K562 (cell line): ENCODE data around the gene PTPN9. TPM values are rescaled to one million over a fixed set of nuclear protein-coding genes. Genes with fewer than 3 reads are reported as not detected.

Source experiments
- ASH1L ChIP-seq: fragments of 450-650 bp; IDR thresholded peaks from 2 replicates; pipeline ENCODE4 v1.6.1; 2018; ENCODE audit warnings: borderline replicate concordance, mild to moderate bottlenecking, low read depth; ENCODE audit not compliant: partially characterized antibody
- CEBPZ ChIP-seq: fragments of 150-350 bp; IDR thresholded peaks from 2 replicates; pipeline ENCODE4 v1.6.1; 2014; ENCODE audit warnings: low read depth, mild to moderate bottlenecking, low read length, borderline replicate concordance
- CREB1 ChIP-seq, 2 experiments: sonication (generic) in 1 of 2; formaldehyde crosslinking in 1 of 2; IDR thresholded peaks; 2 replicates each; pipeline versions ENCODE4 v1.6.1 to v1.8.0; 2012 to 2022; ENCODE audit warnings: inconsistent platforms in 1 of 2, mild to moderate bottlenecking in 1 of 2, missing genetic modification reagents in 1 of 2, moderate library complexity in 1 of 2
- MLLT1 ChIP-seq, 2 experiments: fragments of 450-650 bp; IDR thresholded peaks; 2 replicates each; pipeline ENCODE4 v1.6.1; 2016
- MTA2 ChIP-seq: fragments of 450-650 bp; IDR thresholded peaks from 2 replicates; pipeline ENCODE4 v1.6.1; 2016; ENCODE audit warnings: low read depth
- NR2C2 ChIP-seq, 2 experiments: fragments of 200-800 bp in 1 of 2; sonication (Bioruptor generic) in 1 of 2; sonication (generic) in 1 of 2; formaldehyde crosslinking in 1 of 2; IDR thresholded peaks; 2 replicates each; pipeline versions ENCODE4 v1.6.1 to v1.8.0; 2016 to 2022; ENCODE audit warnings: mild to moderate bottlenecking in 1 of 2, missing compliant biosample characterization in 1 of 2, missing genetic modification characterization in 1 of 2, missing genetic modification reagents in 1 of 2
- NR3C1 ChIP-seq: sonication (generic); formaldehyde crosslinking; IDR thresholded peaks from 2 replicates; pipeline ENCODE4 v1.8.1; 2022; ENCODE audit warnings: missing genetic modification reagents
- OTX1 ChIP-seq: fragments of 450-650 bp; formaldehyde crosslinking; IDR thresholded peaks from 2 replicates; pipeline ENCODE4 v1.4.0; 2022; ENCODE audit warnings: mild to moderate bottlenecking
- POLR2G ChIP-seq: fragments of 200-400 bp; formaldehyde crosslinking; IDR thresholded peaks from 2 replicates; pipeline ENCODE4 v1.6.1; 2017; ENCODE audit warnings: low read depth, mild to moderate bottlenecking, antibody characterized with exemption, low read length, moderate library complexity
- PRDM10 ChIP-seq: fragments of 450-650 bp; IDR thresholded peaks from 2 replicates; pipeline ENCODE4 v1.6.1; 2018; ENCODE audit not compliant: partially characterized antibody
- SPI1 ChIP-seq: IDR thresholded peaks from 2 replicates; pipeline ENCODE4 v1.6.1; 2011; ENCODE audit warnings: low read depth, low read length, control low read depth, borderline replicate concordance
- WHSC1 ChIP-seq: IDR thresholded peaks from one replicate; pipeline ENCODE4 v1.6.1; 2012; ENCODE audit warnings: low read length, control low read depth, inconsistent platforms
- ZFX ChIP-seq: sonication (generic); formaldehyde crosslinking; IDR thresholded peaks from 2 replicates; pipeline ENCODE4 v1.8.0; 2022; ENCODE audit warnings: mild to moderate bottlenecking, missing genetic modification reagents, moderate library complexity
- ZNF165 ChIP-seq: fragments of 250-450 bp; sonication (Bioruptor Pico); IDR thresholded peaks from 2 replicates; pipeline ENCODE4 v1.4.0; 2020; ENCODE audit warnings: borderline replicate concordance
- ZNF445 ChIP-seq: fragments of 250-450 bp; sonication (Bioruptor Pico); IDR thresholded peaks from 2 replicates; pipeline ENCODE4 v1.4.0; 2020; ENCODE audit warnings: low read depth, mild to moderate bottlenecking, moderate library complexity
- polyA plus RNA-seq, 8 experiments: library from polyadenylated mRNA; depleted of rRNA in 4 of 8; stranded (reverse) in 5 of 8; unstranded in 3 of 8; fragments of >200 nt; fragmentation: Nextera tagmentation in 2 of 8; fragmentation: Illumina TruSeq in 1 of 8; extraction: Ambion mirVana in 2 of 8; extraction: Trizol in 1 of 8; gene quantifications; 2 replicates each; pipeline versions ENCODE4 v1.2.1 to v1.2.3, GENCODE V29; 2011 to 2014; ENCODE audit warnings: inconsistent platforms in 1 of 8, missing spikeins in 1 of 8
- total RNA-seq, 7 experiments: library from RNA; depleted of rRNA in 6 of 7; stranded (reverse); fragments of >200 nt in 6 of 7; fragmentation: Illumina TruSeq in 2 of 7; extraction: Trizol in 2 of 7; gene quantifications; 2 replicates each; pipeline versions ENCODE4 v1.2.1 to v1.2.3, GENCODE V29; 2011 to 2021; ENCODE audit warnings: low replicate concordance in 1 of 7
- TF ChIP-seq, protein P1 (sequence below): fragments of 450-650 bp; IDR thresholded peaks from 2 replicates; pipeline ENCODE4 v1.6.1; 2016

Gene PTPN9
- total and polyA plus RNA-seq, 9 of the 15 experiments (the other 6 are each of a cell fraction or from before 2014, with no cell fraction given), result 5.0 to 24.0 (median 14.2) TPM

DNA sequence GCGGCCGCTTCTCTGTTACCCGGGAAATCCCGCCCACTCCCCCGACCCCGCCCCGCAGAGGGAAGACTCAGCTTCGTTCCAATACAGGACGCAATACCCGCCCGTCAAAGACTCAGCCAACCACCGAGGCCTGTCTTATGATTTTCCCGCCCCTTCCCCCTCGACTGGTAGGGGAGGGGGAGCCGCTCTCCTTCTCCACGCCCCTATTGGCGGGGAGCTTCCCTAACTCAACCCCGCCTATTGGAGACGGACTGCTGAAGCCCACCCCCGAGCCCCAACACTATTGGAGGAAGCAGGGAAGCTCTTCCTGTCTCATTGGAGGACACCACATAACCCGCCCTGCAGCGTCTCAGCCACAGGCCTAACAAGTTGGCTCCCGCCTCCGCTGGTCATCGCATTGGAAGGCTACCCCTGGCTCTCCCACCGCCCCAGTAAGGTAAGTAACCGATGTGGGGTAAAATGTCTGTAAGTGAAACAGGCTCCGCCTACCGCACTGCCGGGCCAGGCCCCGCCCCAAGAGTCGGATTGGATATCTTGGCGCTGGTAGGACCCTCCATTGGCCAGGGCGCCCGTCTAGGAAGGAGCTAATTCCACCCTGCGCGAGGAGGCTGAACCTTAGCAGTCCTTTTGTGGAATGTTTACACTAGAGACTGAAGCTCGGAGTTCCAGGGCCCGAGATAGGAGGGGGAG lies 127.3 kb downstream of the PTPN9 start, which contains the start of gene SIN3A (continued):
- peak; percentile 30; the same call in 1 of the 2 replicates for TF ChIP-seq CREB1 (IDR thresholded peaks at IDR 0.05)
- peak; percentile 60; the same call in 1 of the 2 replicates for TF ChIP-seq CREB1 (CRISPR knock-in tag; IDR thresholded peaks at IDR 0.05)
- TF ChIP-seq MTA2, result no peak
- TF ChIP-seq ASH1L, result peak; percentile 97
- TF ChIP-seq POLR2G, result peak; percentile 17; the same call in 1 of the 2 replicates
- TF ChIP-seq MLLT1 (IDR thresholded peaks at IDR 0.05), result peak in 1 of 2 experiments; percentile 85; a peak in 1 of 4 replicates
- TF ChIP-seq, protein P1, sequence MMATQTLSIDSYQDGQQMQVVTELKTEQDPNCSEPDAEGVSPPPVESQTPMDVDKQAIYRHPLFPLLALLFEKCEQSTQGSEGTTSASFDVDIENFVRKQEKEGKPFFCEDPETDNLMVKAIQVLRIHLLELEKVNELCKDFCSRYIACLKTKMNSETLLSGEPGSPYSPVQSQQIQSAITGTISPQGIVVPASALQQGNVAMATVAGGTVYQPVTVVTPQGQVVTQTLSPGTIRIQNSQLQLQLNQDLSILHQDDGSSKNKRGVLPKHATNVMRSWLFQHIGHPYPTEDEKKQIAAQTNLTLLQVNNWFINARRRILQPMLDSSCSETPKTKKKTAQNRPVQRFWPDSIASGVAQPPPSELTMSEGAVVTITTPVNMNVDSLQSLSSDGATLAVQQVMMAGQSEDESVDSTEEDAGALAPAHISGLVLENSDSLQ, result peak; percentile 99
- peak; percentile 0 for TF ChIP-seq PRDM10
- TF ChIP-seq ZNF165 (CRISPR knock-in tag), result no peak
- TF ChIP-seq SPI1, result 0 out of 2 replicates have a peak, but pooled peaks have one; percentile 6
- TF ChIP-seq OTX1, result 0 out of 2 replicates have a peak, but pooled peaks have one; percentile 34
- no peak for TF ChIP-seq NR3C1 (CRISPR knock-in tag)
- no peak for TF ChIP-seq NR2C2 (CRISPR knock-in tag; IDR thresholded peaks at IDR 0.05)
- peak; percentile 45; the same call in 1 of the 2 replicates for TF ChIP-seq NR2C2 (tag; IDR thresholded peaks at IDR 0.05)
- TF ChIP-seq ZFX, result peak; percentile 56; the same call in 1 of the 2 replicates
- TF ChIP-seq WHSC1, result peak; percentile 41
- no peak for TF ChIP-seq ZNF445
- TF ChIP-seq CEBPZ, result peak; percentile 93
